Mucosa of stomach (tissue), 1 donor: Measurements from ENCODE around the gene GRIK5.
"Not testable (repeated sequence)": the region's sequence is repeated elsewhere in the genome, so short reads cannot be mapped to it uniquely, and the experiment has no call there.

Source experiments
- H3K27me3 ChIP-seq: one replicate; pipeline ENCODE4 v1.7.0; 2013; ENCODE audit warnings: mild to moderate bottlenecking, low read length; ENCODE audit not compliant: control insufficient read depth, insufficient read depth
- H3K36me3 ChIP-seq: one replicate; pipeline ENCODE4 v1.7.0; 2013; ENCODE audit warnings: low read length; ENCODE audit not compliant: control insufficient read depth, insufficient read depth
- H3K4me1 ChIP-seq: one replicate; pipeline ENCODE4 v1.7.0; 2013; ENCODE audit warnings: mild to moderate bottlenecking, low read length; ENCODE audit not compliant: control insufficient read depth, insufficient read depth
- H3K4me3 ChIP-seq: one replicate; pipeline ENCODE4 v1.7.0; 2013; ENCODE audit warnings: low read length
- H3K9ac ChIP-seq: one replicate; pipeline ENCODE4 v1.7.0; 2013; ENCODE audit warnings: mild to moderate bottlenecking, low read length, moderate library complexity
- H3K9me3 ChIP-seq: one replicate; pipeline ENCODE4 v1.7.0; 2013; ENCODE audit warnings: mild to moderate bottlenecking, low read length, moderate library complexity; ENCODE audit not compliant: control insufficient read depth
- donor health status: Pancreatic carcinoma.

Gene GRIK5

GRCh38 chr19:42108527-42109389 lies 38.8 kb upstream of the GRIK5 start:
- H3K9ac ChIP-seq, result no peak overlapping the region
- no peaks in the 10 kb centered on the region for H3K36me3 ChIP-seq
- no peaks in the 10 kb centered on the region for H3K9me3 ChIP-seq
- no peak overlapping the region for H3K4me3 ChIP-seq
- H3K27me3 ChIP-seq, result no peaks in the 10 kb centered on the region
- no peaks in the 10 kb centered on the region for H3K4me1 ChIP-seq

- H3K36me3 ChIP-seq, result no peaks in the 10 kb centered on the region
- H3K9ac ChIP-seq, result no peak overlapping the region
- H3K27me3 ChIP-seq, result no peaks in the 10 kb centered on the region
- no peaks in the 10 kb centered on the region for H3K4me1 ChIP-seq
- no peaks in the 10 kb centered on the region for H3K9me3 ChIP-seq
- no peak overlapping the region for H3K4me3 ChIP-seq
These were observed 35.4 kb upstream of the GRIK5 start for GRCh38 chr19:42105368-42105767.

- Histone ChIP-seq H3K36me3 (no peaks in the 10 kb centered on the region), H3K4me3 (no peak overlapping the region), H3K9me3 (no peaks in the 10 kb centered on the region), H3K27me3 (no peaks in the 10 kb centered on the region), H3K9ac (no peak overlapping the region), H3K4me1 (no peaks in the 10 kb centered on the region)
These were observed 32.9 kb upstream of the GRIK5 start for GRCh38 chr19:42102877-42103276.

GRCh38 chr19:42100241-42100640 lies 30.2 kb upstream of the GRIK5 start:
- peaks cover 15% of the 10 kb centered on the region for H3K27me3 ChIP-seq
- H3K36me3 ChIP-seq, H3K4me1 ChIP-seq, H3K9ac ChIP-seq, H3K4me3 ChIP-seq, H3K9me3 ChIP-seq: not testable (repeated sequence)

GRCh38 chr19:42099336-42099925 lies 29.4 kb upstream of the GRIK5 start:
- Histone ChIP-seq H3K36me3 (no peaks in the 10 kb centered on the region), H3K9me3 (no peaks in the 10 kb centered on the region), H3K4me1 (no peaks in the 10 kb centered on the region), H3K9ac (no peak overlapping the region), H3K27me3 (peaks cover 21% of the 10 kb centered on the region), H3K4me3 (no peak overlapping the region)

GRCh38 chr19:42098781-42099180 lies 28.8 kb upstream of the GRIK5 start:
- Histone ChIP-seq H3K4me1 (no peaks in the 10 kb centered on the region), H3K36me3 (no peaks in the 10 kb centered on the region), H3K27me3 (peaks cover 21% of the 10 kb centered on the region), H3K4me3 (no peak overlapping the region), H3K9me3 (no peaks in the 10 kb centered on the region), H3K9ac (no peak overlapping the region)

DNA sequence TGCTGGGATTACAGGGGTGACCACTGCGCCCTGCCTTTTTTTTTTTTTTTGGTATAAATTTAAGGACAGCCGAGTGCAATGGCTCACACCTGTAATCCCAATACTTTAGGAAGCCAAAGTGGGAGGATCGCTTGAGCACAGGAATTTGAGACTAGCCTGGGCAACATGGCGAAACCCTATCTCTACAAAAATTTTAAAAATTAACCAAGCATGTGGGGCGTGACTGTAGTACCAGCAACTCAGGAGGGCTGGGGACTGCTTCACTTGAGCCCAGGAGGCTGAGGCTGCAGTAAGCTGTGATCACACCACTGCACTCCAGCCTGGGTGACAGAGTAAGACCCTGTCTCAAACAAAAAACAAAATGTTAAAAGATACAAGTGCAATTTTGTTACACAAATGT lies 27.5 kb upstream of the GRIK5 start:
- H3K4me1 ChIP-seq, result no peaks in the 10 kb centered on the region
- peaks cover 21% of the 10 kb centered on the region for H3K27me3 ChIP-seq
- H3K4me3 ChIP-seq, result no peak overlapping the region
- H3K9ac ChIP-seq, result no peak overlapping the region
- H3K36me3 ChIP-seq, result no peaks in the 10 kb centered on the region
- no peaks in the 10 kb centered on the region for H3K9me3 ChIP-seq

DNA sequence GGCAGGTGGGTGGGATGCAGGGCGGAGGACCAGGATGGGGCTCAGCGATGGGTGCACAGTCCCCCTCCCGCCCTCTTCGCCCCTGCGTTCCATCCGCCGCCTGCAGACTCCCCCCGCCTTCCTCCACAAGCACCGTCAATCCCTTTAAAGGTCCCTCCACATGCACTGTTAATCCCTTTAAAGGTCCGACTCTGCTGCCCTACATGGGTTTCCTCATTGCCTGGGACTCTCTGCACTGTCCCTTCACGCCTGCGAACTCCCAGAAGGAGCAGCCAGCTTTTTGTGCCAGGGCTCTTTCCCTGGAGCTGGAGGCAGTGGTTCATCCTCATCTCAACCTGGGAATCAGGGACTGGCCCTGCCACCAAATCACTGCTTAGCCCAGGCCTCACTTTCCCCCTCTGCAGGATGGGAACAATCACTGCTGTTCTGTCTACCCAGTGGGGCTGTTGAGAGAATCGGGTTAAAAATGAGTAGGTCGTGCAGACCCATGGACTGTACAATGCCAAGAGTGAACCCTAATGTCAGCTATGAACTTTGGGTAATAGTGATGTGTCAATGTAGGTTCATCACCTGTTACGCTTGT lies 26.3 kb upstream of the GRIK5 start:
- Histone ChIP-seq H3K9ac (no peak overlapping the region), H3K27me3 (peaks cover 21% of the 10 kb centered on the region), H3K4me3 (no peak overlapping the region), H3K4me1 (peaks cover 6% of the 10 kb centered on the region), H3K9me3 (no peaks in the 10 kb centered on the region), H3K36me3 (no peaks in the 10 kb centered on the region)

- no peak overlapping the region for H3K4me3 ChIP-seq
- H3K27me3 ChIP-seq, result peaks cover 21% of the 10 kb centered on the region
- H3K9me3 ChIP-seq, result no peaks in the 10 kb centered on the region
- H3K9ac ChIP-seq, result no peak overlapping the region
- peaks cover 7% of the 10 kb centered on the region for H3K4me1 ChIP-seq
- H3K36me3 ChIP-seq, result no peaks in the 10 kb centered on the region
These were observed 25.8 kb upstream of the GRIK5 start for GRCh38 chr19:42095814-42096230.

DNA sequence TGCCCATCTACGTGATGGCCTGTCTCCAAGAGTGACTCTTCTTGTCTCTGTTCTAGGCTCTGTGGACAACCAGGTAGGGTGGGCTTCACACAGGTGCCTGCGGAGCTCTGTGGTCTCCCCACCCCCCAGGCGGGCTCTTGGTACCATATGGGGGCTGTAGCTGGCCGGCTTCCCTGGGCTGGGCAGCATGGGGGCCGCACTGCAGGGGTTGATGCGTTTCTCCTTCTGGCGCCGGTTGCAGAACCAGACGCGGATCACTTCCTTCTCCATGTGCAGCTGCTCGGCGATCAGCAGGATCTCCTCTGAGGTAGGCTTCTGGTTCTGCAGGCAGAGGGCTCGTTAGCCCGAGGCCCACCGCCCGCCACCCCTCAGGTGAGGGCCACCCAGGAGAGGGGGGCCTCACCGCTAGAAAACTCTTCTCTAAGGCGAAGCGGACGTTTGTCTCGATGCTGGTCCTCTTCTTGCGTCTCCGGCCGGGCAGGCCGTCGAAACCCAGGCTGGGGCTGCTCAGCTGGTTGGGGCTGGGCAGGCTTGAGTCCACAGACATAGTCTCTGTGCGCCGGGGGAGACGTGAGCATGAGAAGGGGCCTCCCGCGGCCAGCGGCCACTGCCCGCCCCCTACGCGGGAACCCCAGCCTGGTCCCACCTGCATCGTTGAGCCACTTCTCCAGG lies 25.3 kb upstream of the GRIK5 start:
- no peak overlapping the region for H3K4me3 ChIP-seq
- peaks cover 21% of the 10 kb centered on the region for H3K27me3 ChIP-seq
- no peaks in the 10 kb centered on the region for H3K9me3 ChIP-seq
- no peak overlapping the region for H3K9ac ChIP-seq
- peaks cover 7% of the 10 kb centered on the region for H3K4me1 ChIP-seq
- no peaks in the 10 kb centered on the region for H3K36me3 ChIP-seq

DNA sequence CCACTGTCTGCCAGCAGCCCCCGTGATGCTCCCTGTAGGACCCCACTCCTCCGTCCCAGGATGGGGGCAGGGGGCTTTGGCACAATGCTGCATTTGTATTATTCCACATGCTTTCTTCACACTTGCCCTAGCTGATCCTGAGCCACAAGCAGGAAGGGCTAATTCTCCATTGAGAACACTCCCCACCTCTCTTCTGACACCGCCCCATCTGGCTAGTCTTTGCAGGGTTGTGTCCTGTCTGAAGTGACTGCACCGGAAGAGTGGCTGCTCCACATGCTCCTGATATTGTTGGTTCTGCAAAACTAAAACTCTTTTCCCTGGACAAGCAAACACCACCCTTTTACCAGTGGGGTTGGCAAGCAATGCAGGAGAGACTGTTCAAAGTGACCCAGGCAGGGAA lies 23.9 kb upstream of the GRIK5 start:
- no peaks in the 10 kb centered on the region for H3K36me3 ChIP-seq
- no peak overlapping the region for H3K4me3 ChIP-seq
- H3K4me1 ChIP-seq, result peaks cover 7% of the 10 kb centered on the region
- peaks cover 21% of the 10 kb centered on the region for H3K27me3 ChIP-seq
- H3K9ac ChIP-seq, result no peak overlapping the region
- no peaks in the 10 kb centered on the region for H3K9me3 ChIP-seq

GRCh38 chr19:42093505-42093904 lies 23.5 kb upstream of the GRIK5 start:
- H3K9ac ChIP-seq, result no peak overlapping the region
- no peaks in the 10 kb centered on the region for H3K9me3 ChIP-seq
- no peaks in the 10 kb centered on the region for H3K36me3 ChIP-seq
- no peak overlapping the region for H3K4me3 ChIP-seq
- peaks cover 7% of the 10 kb centered on the region for H3K4me1 ChIP-seq
- H3K27me3 ChIP-seq, result peaks cover 21% of the 10 kb centered on the region
